Suprapubic skin (tissue), 4 donors: ENCODE measurements around the gene SREK1IP1. TPM values are rescaled to one million over a fixed set of nuclear protein-coding genes. Genes with fewer than 3 reads are reported as not detected.

Source experiments
- DNase-seq, 2 donors: peaks; one replicate each; pipeline ENCODE4 v3.0.0-alpha.2; 2019; ENCODE audit warnings: low spot score in 2 of 2
- H3K27ac ChIP-seq: fragments of 200-600 bp; sonication (generic); one replicate; pipeline ENCODE4 v1.5.1; 2019
- H3K27me3 ChIP-seq: fragments of 200-600 bp; sonication (generic); one replicate; pipeline ENCODE4 v1.5.1; 2019
- H3K36me3 ChIP-seq: fragments of 200-600 bp; sonication (generic); one replicate; pipeline ENCODE4 v1.5.1; 2019
- H3K4me1 ChIP-seq: fragments of 200-600 bp; sonication (generic); one replicate; pipeline ENCODE4 v1.5.1; 2019
- H3K4me3 ChIP-seq: fragments of 200-600 bp; sonication (generic); one replicate; pipeline ENCODE4 v1.5.1; 2019; ENCODE audit warnings: mild to moderate bottlenecking
- H3K9me3 ChIP-seq: fragments of 200-600 bp; sonication (generic); one replicate; pipeline ENCODE4 v1.5.1; 2019
- EP300 ChIP-seq: sonication (generic); formaldehyde crosslinking; IDR thresholded peaks from one replicate; pipeline ENCODE4 v1.6.1; 2017; ENCODE audit warnings: antibody characterized with exemption
- POLR2A ChIP-seq, 2 donors: fragments of 450-650 bp; IDR thresholded peaks; one replicate each; pipeline ENCODE4 v1.6.1; 2017; ENCODE audit warnings: antibody characterized with exemption in 2 of 2, mild to moderate bottlenecking in 2 of 2, moderate library complexity in 2 of 2
- POLR2AphosphoS5 ChIP-seq, 3 donors: sonication (generic); formaldehyde crosslinking; IDR thresholded peaks; one replicate each; pipeline ENCODE4 v1.6.1; 2017; ENCODE audit warnings: antibody characterized with exemption in 3 of 3
- WGBS: methylation state at CpG from one replicate; pipeline ENCODE4 v1.1.5; 2018; 5-methylcytosine and 5-hydroxymethylcytosine counted together
- total RNA-seq, 4 donors: library from RNA; depleted of rRNA; stranded (reverse); fragments of >200 nt; gene quantifications; one replicate each; pipeline ENCODE4 v1.1.0, GENCODE V29; 2016
- TF ChIP-seq, protein P1 (sequence below), 2 donors: fragments of 200-600 bp in 1 of 2; fragments of 450-650 bp in 1 of 2; sonication (generic) in 1 of 2; IDR thresholded peaks; one replicate each; pipeline ENCODE4 v1.5.1; 2016 to 2019; ENCODE audit warnings: antibody characterized with exemption in 2 of 2, mild to moderate bottlenecking in 1 of 2, moderate library complexity in 1 of 2

SREK1IP1 gene
- 10 to 100 TPM; 10.5 to 17.5 (median 11.4) TPM for total RNA-seq

DNA sequence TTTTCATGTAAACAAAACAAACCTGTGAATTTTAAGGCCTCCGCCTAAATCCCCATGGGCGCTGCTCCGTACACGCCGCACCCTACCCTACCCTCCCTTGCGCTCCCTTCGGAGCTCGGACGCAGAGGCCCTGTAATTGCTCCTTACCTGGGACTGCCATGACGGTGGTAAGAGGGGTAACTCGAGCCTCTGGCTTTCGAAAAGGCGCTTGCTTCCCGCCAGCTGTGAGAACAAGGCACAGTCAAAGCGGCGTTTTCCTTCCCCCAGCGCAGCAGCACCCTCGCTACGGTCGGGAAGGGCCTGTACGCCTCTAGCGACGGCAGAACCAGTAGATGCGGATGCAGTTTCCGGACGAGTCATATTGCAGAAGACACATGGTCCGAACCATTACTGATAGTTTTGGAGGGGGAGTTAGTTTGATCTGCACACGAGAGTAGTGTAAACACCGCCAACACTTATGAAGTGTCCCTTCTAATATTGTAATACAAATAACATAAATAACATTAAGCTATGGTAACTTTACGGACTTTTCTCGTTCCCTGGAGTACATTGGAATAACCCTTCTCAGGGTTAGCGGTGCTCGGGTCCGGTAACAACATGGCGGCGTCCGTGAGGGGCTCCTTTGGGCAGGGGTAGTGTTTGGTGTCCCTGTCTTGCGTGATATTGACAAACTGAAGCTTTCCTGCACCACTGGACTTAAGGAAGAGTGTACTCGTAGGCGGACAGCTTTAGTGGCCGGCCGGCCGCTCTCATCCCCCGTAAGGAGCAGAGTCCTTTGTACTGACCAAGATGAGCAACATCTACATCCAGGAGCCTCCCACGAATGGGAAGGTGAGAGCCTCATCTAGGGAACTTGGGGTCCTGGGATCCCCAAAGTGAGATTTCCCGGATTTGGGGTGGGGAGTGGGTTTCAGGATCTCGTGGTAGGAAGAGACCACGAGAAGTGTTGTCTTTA lies at the start of gene SREK1IP1, which contains the start of gene CWC27:
SREK1IP1 (minus strand) TSS at position 334 of the 955 bp plus-strand sequence; CDS start at position 160, 174 bp downstream.
CWC27 (plus strand) TSS at position 573 of the 955 bp plus-strand sequence; CDS start at position 790, 217 bp downstream.
- H3K27me3 ChIP-seq = no peaks in the 10 kb centered on the region
- WGBS = under 1% methylated on average over 37 of the region's 48 CpGs
- peak within 1 kb of the TSS; percentile 84 for H3K27ac ChIP-seq
- TF ChIP-seq POLR2A (IDR thresholded peaks at IDR 0.05) (peak in 1 of 2 donors; percentile 47), POLR2AphosphoS5 (IDR thresholded peaks at IDR 0.05) (peak; percentile 62 to 93 (median 73)), EP300 (no peak)
- TF ChIP-seq, protein P1, sequence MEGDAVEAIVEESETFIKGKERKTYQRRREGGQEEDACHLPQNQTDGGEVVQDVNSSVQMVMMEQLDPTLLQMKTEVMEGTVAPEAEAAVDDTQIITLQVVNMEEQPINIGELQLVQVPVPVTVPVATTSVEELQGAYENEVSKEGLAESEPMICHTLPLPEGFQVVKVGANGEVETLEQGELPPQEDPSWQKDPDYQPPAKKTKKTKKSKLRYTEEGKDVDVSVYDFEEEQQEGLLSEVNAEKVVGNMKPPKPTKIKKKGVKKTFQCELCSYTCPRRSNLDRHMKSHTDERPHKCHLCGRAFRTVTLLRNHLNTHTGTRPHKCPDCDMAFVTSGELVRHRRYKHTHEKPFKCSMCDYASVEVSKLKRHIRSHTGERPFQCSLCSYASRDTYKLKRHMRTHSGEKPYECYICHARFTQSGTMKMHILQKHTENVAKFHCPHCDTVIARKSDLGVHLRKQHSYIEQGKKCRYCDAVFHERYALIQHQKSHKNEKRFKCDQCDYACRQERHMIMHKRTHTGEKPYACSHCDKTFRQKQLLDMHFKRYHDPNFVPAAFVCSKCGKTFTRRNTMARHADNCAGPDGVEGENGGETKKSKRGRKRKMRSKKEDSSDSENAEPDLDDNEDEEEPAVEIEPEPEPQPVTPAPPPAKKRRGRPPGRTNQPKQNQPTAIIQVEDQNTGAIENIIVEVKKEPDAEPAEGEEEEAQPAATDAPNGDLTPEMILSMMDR (IDR thresholded peaks at IDR 0.05) = no peak
- peak within 1 kb of the TSS; percentile 81 for H3K4me3 ChIP-seq
- DNase-seq = peak; percentile 85 to 87
- peaks cover 48% of the 10 kb centered on the region for H3K4me1 ChIP-seq
- peaks cover 8% of the 10 kb centered on the region for H3K36me3 ChIP-seq
- H3K9me3 ChIP-seq = no peaks in the 10 kb centered on the region

DNA sequence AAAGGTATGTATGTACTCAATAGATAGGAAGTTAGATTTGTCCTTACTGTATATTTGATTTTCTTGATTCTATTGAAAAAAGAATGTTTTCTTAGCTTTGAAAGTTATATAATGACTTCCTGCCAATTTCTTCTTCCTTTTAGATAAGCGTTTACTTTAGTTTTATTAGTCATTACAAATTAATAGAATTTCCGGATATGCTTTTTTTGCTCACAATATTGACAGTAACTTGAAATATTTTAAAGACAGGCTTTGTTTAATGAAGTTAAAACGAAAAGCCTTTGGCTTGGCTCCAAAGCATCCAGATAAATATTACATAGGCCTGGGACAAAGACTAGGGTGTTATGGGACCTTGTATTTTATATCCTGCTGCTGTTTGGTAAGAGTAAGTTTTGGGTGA lies 49.8 kb upstream of the SREK1IP1 start:
- no peak overlapping the region for H3K4me3 ChIP-seq
- no peak overlapping the region for H3K27ac ChIP-seq
- H3K9me3 ChIP-seq = no peaks in the 10 kb centered on the region
- TF ChIP-seq EP300 (no peak), POLR2A (IDR thresholded peaks at IDR 0.05) (no peak), POLR2AphosphoS5 (IDR thresholded peaks at IDR 0.05) (no peak)
- TF ChIP-seq, protein P1 (IDR thresholded peaks at IDR 0.05) = no peak
- H3K36me3 ChIP-seq = peaks cover 6% of the 10 kb centered on the region
- DNase-seq = no peak
- 72% methylated on average over 3 of the region's 3 CpGs for WGBS
- H3K4me1 ChIP-seq = no peaks in the 10 kb centered on the region
- no peaks in the 10 kb centered on the region for H3K27me3 ChIP-seq

DNA sequence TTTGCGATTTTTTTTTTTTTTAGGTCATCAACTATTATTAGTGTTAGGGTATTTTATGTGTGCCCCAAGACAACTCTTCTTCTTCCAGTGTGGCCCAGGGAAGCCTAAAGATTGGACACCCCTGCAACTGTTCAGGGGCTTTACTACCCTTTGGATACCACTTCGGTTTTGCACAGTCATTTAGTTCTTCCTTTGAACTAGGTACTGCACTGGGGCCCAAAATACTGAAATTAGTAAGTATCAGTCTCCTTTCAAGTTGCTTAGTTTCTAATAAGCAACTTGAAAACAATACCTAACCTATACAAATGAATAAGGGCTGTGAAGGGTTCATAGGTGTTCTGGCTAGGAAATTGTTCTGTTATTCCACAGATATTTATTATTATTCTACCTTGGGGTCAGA lies 45.6 kb upstream of the SREK1IP1 start:
- no peak for TF ChIP-seq POLR2A (IDR thresholded peaks at IDR 0.05)
- TF ChIP-seq, protein P1 (IDR thresholded peaks at IDR 0.05) = no peak
- TF ChIP-seq POLR2AphosphoS5 (IDR thresholded peaks at IDR 0.05) = no peak
- no peak for TF ChIP-seq EP300
- WGBS = 88% methylated on average over 2 of the region's 2 CpGs
- Histone ChIP-seq H3K27me3 (no peaks in the 10 kb centered on the region), H3K4me1 (no peaks in the 10 kb centered on the region), H3K9me3 (no peaks in the 10 kb centered on the region), H3K4me3 (no peak overlapping the region), H3K27ac (no peak overlapping the region), H3K36me3 (peaks cover 13% of the 10 kb centered on the region)
- no peak for DNase-seq

DNA sequence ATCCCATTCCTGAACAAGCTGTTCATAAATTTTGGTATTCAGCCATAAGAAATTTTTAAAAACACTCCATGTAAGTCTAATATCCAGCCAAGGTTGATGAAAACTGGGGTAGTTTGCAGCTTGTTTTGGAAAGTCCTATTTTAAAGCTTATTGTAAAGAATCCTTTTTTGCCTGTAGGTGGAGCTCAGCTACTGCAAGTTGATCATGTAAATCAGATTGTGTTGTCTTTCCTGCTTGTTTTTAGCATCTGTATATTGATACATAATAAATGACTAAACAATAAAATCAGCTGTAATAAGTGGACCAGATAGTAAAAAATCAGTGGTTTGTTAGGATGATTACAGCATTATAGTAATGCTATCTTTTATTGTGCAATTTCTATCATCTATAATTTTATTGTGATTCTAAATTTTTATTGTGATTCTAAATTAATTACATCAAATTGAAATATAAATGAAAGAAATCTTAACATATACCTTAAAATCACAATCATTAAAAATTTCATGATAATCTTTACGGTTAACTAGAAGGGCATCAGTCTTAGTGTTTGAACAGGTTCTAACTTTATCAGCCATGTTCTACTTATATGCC lies 42.7 kb upstream of the SREK1IP1 start:
- Histone ChIP-seq H3K9me3 (no peaks in the 10 kb centered on the region), H3K4me3 (no peak overlapping the region), H3K27me3 (no peaks in the 10 kb centered on the region), H3K36me3 (peaks cover 19% of the 10 kb centered on the region), H3K4me1 (no peaks in the 10 kb centered on the region), H3K27ac (no peak overlapping the region)
- DNase-seq = no peak
- TF ChIP-seq, protein P1 (IDR thresholded peaks at IDR 0.05) = peak; percentile 27 to 51
- no peak for TF ChIP-seq EP300
- WGBS = 93% methylated on average over 1 of the region's 1 CpG

DNA sequence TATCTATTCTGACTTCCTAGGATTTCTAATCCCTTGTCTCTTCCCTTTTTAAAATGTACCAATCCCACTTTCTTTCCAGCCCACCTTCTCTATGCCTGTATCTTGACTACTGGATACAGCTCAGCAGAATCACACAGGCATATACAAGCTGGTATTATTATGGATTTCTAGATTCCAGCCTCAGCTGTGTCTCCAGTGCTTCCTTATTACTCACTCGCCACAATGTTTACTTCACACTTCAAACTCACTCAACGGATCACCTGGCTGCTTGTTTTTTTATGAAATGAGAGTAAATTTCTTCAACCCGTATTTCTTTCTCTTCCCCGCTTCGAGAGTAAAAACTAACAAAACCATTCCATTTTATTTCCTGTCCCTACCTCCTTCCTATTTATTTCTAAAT lies 39.0 kb upstream of the SREK1IP1 start:
- Histone ChIP-seq H3K36me3 (peaks cover 34% of the 10 kb centered on the region), H3K9me3 (no peaks in the 10 kb centered on the region), H3K27me3 (no peaks in the 10 kb centered on the region), H3K4me1 (no peaks in the 10 kb centered on the region), H3K4me3 (no peak overlapping the region), H3K27ac (no peak overlapping the region)
- WGBS = 94% methylated on average over 5 of the region's 5 CpGs
- TF ChIP-seq EP300 (no peak), POLR2A (IDR thresholded peaks at IDR 0.05) (no peak), POLR2AphosphoS5 (IDR thresholded peaks at IDR 0.05) (no peak)
- TF ChIP-seq, protein P1 (IDR thresholded peaks at IDR 0.05) = no peak
- no peak for DNase-seq
